Loucy (cell line): Measurements from ENCODE around the gene DEFB129.

Source experiments
- CTCF ChIP-seq: fragments of 200-600 bp; sonication (generic); conservative IDR thresholded peaks from 2 replicates; pipeline ENCODE4 v1.5.1; 2014; ENCODE audit warnings: mild to moderate bottlenecking, antibody characterized with exemption, low read length
- EZH2phosphoT487 ChIP-seq: fragments of 200-600 bp; IDR thresholded peaks from 2 replicates; pipeline ENCODE4 v1.6.1; 2018; ENCODE audit warnings: antibody characterized with exemption, mild to moderate bottlenecking, moderate library complexity, borderline replicate concordance

- TF ChIP-seq EZH2phosphoT487 (no peak), CTCF (no peak)
Measured at GRCh38 chr20:278607-279571, 51.8 kb downstream of the DEFB129 start.
